HEK293 (cell line): ENCODE data around the gene TARS3.

Source experiments
- CTCF ChIA-PET: fragments of 350-600 bp; formaldehyde crosslinking; extraction: SDS; loops from one replicate; lab custom pipeline; 2021; ENCODE audit warnings: antibody characterized with exemption; lab: Yijun Ruan, JAX
- POLR2A ChIA-PET: fragments of 300-600 bp; formaldehyde crosslinking; extraction: SDS; loops from one replicate; lab custom pipeline; 2020; ENCODE audit warnings: antibody characterized with exemption, inconsistent platforms; lab: Yijun Ruan, JAX
- H3K27ac ChIP-seq: fragments of 200-500 bp; sonication (Bioruptor generic); 2 replicates; pipeline ENCODE4 v1.5.1; 2014; ENCODE audit warnings: low read depth, low read length, control low read depth, inconsistent platforms; ENCODE audit errors: extremely low read depth
- H3K36me3 ChIP-seq, 2 experiments: fragments of 200-500 bp in 1 of 2; sonication (Bioruptor generic) in 1 of 2; 1 replicate in 1 of 2; 2 replicates in 1 of 2; pipeline ENCODE4 v1.5.1; 2014 to 2017; ENCODE audit warnings: inconsistent platforms in 2 of 2, low read length in 2 of 2; ENCODE audit not compliant: control insufficient read depth in 2 of 2, insufficient read depth in 1 of 2
- H3K4me1 ChIP-seq: fragments of 200-500 bp; sonication (Bioruptor generic); 2 replicates; pipeline ENCODE4 v1.5.1; 2014; ENCODE audit warnings: mild to moderate bottlenecking, low read length, inconsistent platforms; ENCODE audit not compliant: control insufficient read depth, insufficient read depth
- H3K4me3 ChIP-seq: 2 replicates; pipeline ENCODE4 v1.5.1; 2011; ENCODE audit warnings: low read depth, mild to moderate bottlenecking, control low read depth, low read length, moderate library complexity
- H3K9me3 ChIP-seq: fragments of 200-500 bp; sonication (Bioruptor generic); 2 replicates; pipeline ENCODE4 v1.5.1; 2014; ENCODE audit warnings: low read depth, low read length, inconsistent platforms; ENCODE audit not compliant: control insufficient read depth, insufficient read depth
- GLIS1 ChIP-seq: fragments of 450-650 bp; formaldehyde crosslinking; IDR thresholded peaks from 2 replicates; pipeline ENCODE4 v1.5.1; 2016; ENCODE audit warnings: missing biosample characterization, missing genetic modification characterization
- KLF10 ChIP-seq: fragments of 450-650 bp; IDR thresholded peaks from 2 replicates; pipeline ENCODE4 v1.5.1; 2018; ENCODE audit warnings: missing biosample characterization, mild to moderate bottlenecking, missing genetic modification characterization
- PRDM1 ChIP-seq: fragments of 450-650 bp; formaldehyde crosslinking; IDR thresholded peaks from 2 replicates; pipeline ENCODE4; 2016; ENCODE audit warnings: missing biosample characterization, missing genetic modification characterization
- SP7 ChIP-seq: fragments of 450-650 bp; formaldehyde crosslinking; IDR thresholded peaks from 2 replicates; pipeline ENCODE4 v1.5.1; 2016; ENCODE audit warnings: missing biosample characterization, missing genetic modification characterization
- ZBTB1 ChIP-seq: fragments of 450-650 bp; formaldehyde crosslinking; IDR thresholded peaks from 2 replicates; pipeline ENCODE4 v1.5.1; 2016; ENCODE audit warnings: missing biosample characterization, missing genetic modification characterization
- ZBTB48 ChIP-seq: fragments of 450-650 bp; formaldehyde crosslinking; IDR thresholded peaks from 2 replicates; pipeline ENCODE4 v1.5.1; 2016; ENCODE audit warnings: missing biosample characterization, missing genetic modification characterization
- ZBTB8A ChIP-seq: fragments of 450-650 bp; formaldehyde crosslinking; IDR thresholded peaks from 2 replicates; pipeline ENCODE4 v1.5.1; 2016; ENCODE audit warnings: missing biosample characterization, missing genetic modification characterization
- ZFHX2 ChIP-seq: fragments of 450-650 bp; formaldehyde crosslinking; conservative IDR thresholded peaks from 2 replicates; pipeline ENCODE4 v1.5.1; 2016; ENCODE audit warnings: missing biosample characterization, missing genetic modification characterization
- ZNF133 ChIP-seq: fragments of 450-650 bp; formaldehyde crosslinking; IDR thresholded peaks from 2 replicates; pipeline ENCODE4 v1.5.1; 2016; ENCODE audit warnings: missing biosample characterization, missing genetic modification characterization
- ZNF155 ChIP-seq: fragments of 450-650 bp; formaldehyde crosslinking; IDR thresholded peaks from 2 replicates; pipeline ENCODE4 v1.5.1; 2016; ENCODE audit warnings: missing biosample characterization, missing genetic modification characterization
- ZNF184 ChIP-seq: fragments of 450-650 bp; IDR thresholded peaks from 2 replicates; pipeline ENCODE4 v1.5.1; 2018; ENCODE audit warnings: missing biosample characterization, mild to moderate bottlenecking, missing genetic modification characterization
- ZNF211 ChIP-seq: fragments of 450-650 bp; formaldehyde crosslinking; IDR thresholded peaks from 2 replicates; pipeline ENCODE4 v1.5.1; 2016; ENCODE audit warnings: low read depth, missing biosample characterization, missing genetic modification characterization
- ZNF274 ChIP-seq, 2 experiments: fragments of 200-500 bp in 1 of 2; fragments of 450-650 bp in 1 of 2; sonication (Bioruptor generic) in 1 of 2; formaldehyde crosslinking in 1 of 2; IDR thresholded peaks; 2 replicates each; pipeline versions ENCODE4 v1.5.1 to v1.6.1; 2014 to 2016; ENCODE audit warnings: borderline replicate concordance in 1 of 2, inconsistent platforms in 1 of 2, low read length in 1 of 2, missing biosample characterization in 1 of 2, missing genetic modification characterization in 1 of 2
- ZNF555 ChIP-seq: fragments of 450-650 bp; formaldehyde crosslinking; conservative IDR thresholded peaks from 2 replicates; pipeline ENCODE4 v1.5.1; 2017; ENCODE audit warnings: missing biosample characterization, mild to moderate bottlenecking, missing genetic modification characterization, inconsistent platforms
- ZNF600 ChIP-seq: fragments of 450-650 bp; formaldehyde crosslinking; IDR thresholded peaks from 2 replicates; pipeline ENCODE4 v1.5.1; 2016; ENCODE audit warnings: missing biosample characterization, missing genetic modification characterization
- ZNF777 ChIP-seq: fragments of 450-650 bp; formaldehyde crosslinking; IDR thresholded peaks from 2 replicates; pipeline ENCODE4 v1.5.1; 2017; ENCODE audit warnings: missing biosample characterization, missing genetic modification characterization, borderline replicate concordance
- ZNF843 ChIP-seq: fragments of 450-650 bp; formaldehyde crosslinking; IDR thresholded peaks from 2 replicates; pipeline ENCODE4 v1.5.1; 2016; ENCODE audit warnings: missing biosample characterization, missing genetic modification characterization
- TF ChIP-seq, protein P1 (sequence below): fragments of 450-650 bp; formaldehyde crosslinking; IDR thresholded peaks from 2 replicates; pipeline ENCODE4 v1.5.0; 2017; ENCODE audit warnings: missing biosample characterization, missing genetic modification characterization, borderline replicate concordance
- TF ChIP-seq, protein P2 (sequence below): fragments of 450-650 bp; formaldehyde crosslinking; IDR thresholded peaks from 2 replicates; pipeline ENCODE4 v1.5.1; 2017; ENCODE audit warnings: missing biosample characterization, missing genetic modification characterization
- TF ChIP-seq, protein P3 (sequence below): fragments of 450-650 bp; formaldehyde crosslinking; IDR thresholded peaks from 2 replicates; pipeline ENCODE4 v1.5.1; 2016; ENCODE audit warnings: missing biosample characterization, missing genetic modification characterization
- TF ChIP-seq, protein P4 (sequence below): fragments of 450-650 bp; formaldehyde crosslinking; IDR thresholded peaks from 2 replicates; pipeline ENCODE4 v1.5.1; 2017; ENCODE audit warnings: missing biosample characterization, missing genetic modification characterization
- TF ChIP-seq, protein P5 (sequence below): fragments of 450-650 bp; formaldehyde crosslinking; conservative IDR thresholded peaks from 2 replicates; pipeline ENCODE4 v1.5.1; 2016; ENCODE audit warnings: low read depth, missing biosample characterization, missing genetic modification characterization

Gene TARS3

DNA sequence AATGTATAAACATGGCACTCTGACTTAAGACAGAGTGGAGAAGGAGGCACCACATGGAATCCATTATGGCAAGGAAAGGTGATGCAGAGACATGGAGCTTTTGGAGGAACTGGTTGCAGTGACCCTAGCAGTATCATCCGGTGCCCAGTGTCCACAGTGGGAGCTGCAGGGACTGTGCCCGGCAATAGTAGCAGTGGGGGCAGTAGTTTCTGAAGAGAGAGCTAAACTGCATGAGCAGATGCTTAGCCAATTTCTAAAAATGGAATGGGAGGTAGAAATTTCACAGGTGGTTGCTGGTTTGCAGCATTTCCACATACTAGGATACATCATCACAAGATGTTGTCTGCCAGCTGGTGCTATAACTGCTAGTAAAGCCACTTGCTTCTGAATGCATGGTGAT is 64.3 kb downstream of the TARS3 start:
- ChIA-PET POLR2A (interaction anchor here (1.1 kb wide), 1 partner anchor 8 kb away, joined by 3 read pairs; no protein-coding TSS in a partner anchor), CTCF (interaction anchor here (0.6 to 0.7 kb wide), 2 partner anchors 11 to 158 kb away, joined by 3 read pairs; no protein-coding TSS in a partner anchor)
- Histone ChIP-seq H3K36me3 (peaks cover 0 to 17% of the 10 kb centered on the region in 2 experiments; a peak in 2 of 3 replicates), H3K4me3 (no peak overlapping the region), H3K4me1 (peaks cover 9% of the 10 kb centered on the region), H3K27ac (no peak overlapping the region), H3K9me3 (no peaks in the 10 kb centered on the region)
- TF ChIP-seq, protein P1, sequence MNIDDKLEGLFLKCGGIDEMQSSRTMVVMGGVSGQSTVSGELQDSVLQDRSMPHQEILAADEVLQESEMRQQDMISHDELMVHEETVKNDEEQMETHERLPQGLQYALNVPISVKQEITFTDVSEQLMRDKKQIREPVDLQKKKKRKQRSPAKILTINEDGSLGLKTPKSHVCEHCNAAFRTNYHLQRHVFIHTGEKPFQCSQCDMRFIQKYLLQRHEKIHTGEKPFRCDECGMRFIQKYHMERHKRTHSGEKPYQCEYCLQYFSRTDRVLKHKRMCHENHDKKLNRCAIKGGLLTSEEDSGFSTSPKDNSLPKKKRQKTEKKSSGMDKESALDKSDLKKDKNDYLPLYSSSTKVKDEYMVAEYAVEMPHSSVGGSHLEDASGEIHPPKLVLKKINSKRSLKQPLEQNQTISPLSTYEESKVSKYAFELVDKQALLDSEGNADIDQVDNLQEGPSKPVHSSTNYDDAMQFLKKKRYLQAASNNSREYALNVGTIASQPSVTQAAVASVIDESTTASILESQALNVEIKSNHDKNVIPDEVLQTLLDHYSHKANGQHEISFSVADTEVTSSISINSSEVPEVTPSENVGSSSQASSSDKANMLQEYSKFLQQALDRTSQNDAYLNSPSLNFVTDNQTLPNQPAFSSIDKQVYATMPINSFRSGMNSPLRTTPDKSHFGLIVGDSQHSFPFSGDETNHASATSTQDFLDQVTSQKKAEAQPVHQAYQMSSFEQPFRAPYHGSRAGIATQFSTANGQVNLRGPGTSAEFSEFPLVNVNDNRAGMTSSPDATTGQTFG (tag by site-specific recombination): no peak
- no peak for TF ChIP-seq ZNF211
- TF ChIP-seq ZNF133 (tag by site-specific recombination): no peak
- TF ChIP-seq SP7 (tag by site-specific recombination): no peak
- TF ChIP-seq ZBTB48 (tag by site-specific recombination): no peak
- no peak for TF ChIP-seq GLIS1 (tag by site-specific recombination)
- TF ChIP-seq ZBTB8A: no peak
- TF ChIP-seq KLF10 (tag by site-specific recombination): no peak
- no peak for TF ChIP-seq ZNF777
- TF ChIP-seq, protein P2, sequence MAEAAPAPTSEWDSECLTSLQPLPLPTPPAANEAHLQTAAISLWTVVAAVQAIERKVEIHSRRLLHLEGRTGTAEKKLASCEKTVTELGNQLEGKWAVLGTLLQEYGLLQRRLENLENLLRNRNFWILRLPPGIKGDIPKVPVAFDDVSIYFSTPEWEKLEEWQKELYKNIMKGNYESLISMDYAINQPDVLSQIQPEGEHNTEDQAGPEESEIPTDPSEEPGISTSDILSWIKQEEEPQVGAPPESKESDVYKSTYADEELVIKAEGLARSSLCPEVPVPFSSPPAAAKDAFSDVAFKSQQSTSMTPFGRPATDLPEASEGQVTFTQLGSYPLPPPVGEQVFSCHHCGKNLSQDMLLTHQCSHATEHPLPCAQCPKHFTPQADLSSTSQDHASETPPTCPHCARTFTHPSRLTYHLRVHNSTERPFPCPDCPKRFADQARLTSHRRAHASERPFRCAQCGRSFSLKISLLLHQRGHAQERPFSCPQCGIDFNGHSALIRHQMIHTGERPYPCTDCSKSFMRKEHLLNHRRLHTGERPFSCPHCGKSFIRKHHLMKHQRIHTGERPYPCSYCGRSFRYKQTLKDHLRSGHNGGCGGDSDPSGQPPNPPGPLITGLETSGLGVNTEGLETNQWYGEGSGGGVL (tag by site-specific recombination): no peak
- no peak for TF ChIP-seq ZBTB1 (tag by site-specific recombination)
- TF ChIP-seq ZNF184: no peak
- TF ChIP-seq ZNF155: no peak
- no peak for TF ChIP-seq ZNF555 (tag by site-specific recombination)
- no peak for TF ChIP-seq ZNF600 (tag by site-specific recombination)
- no peak for TF ChIP-seq ZFHX2

DNA sequence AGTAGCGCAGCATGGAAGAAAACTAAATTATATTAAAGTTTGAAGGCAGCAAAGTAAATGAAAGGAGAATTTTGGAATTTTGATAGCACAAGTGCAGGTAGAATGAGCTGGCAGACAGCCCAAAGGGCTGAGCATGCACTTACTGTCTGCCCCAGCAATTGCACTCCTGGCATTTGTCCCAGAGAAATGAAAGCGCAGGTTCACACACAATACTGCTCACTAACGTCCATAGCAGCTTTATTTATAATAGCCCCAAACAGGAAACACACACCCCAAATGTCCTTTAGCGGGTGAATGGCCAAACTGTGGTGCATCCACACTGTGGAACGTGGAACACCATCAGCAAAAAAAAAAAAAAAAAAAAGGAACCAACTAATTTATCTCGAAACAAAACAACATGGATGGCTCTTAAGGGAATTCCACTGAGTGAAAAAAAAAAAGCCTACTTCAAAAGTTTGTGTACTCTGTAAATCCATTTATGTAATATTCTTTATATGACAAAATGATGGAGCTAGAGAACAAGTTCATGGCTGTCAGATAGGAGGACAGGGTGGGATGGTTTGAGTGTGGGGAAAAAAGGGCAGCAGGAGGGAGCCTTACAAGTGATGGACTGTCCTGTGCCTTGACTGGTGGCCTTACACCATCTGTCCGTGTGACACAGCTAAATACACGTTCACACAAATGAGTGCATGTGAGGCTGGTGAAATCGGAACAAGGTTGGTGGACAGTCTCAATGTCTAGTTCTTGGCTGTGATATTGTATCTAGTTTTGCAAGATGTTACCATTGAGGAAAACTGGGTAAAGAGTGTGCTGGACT is 66.1 kb downstream of the TARS3 start:
- CTCF ChIA-PET: interaction anchor here (0.6 to 2.3 kb wide), 6 partner anchors 10 to 369 kb away, joined by 3 to 20 read pairs (median 4); no protein-coding TSS in a partner anchor
- POLR2A ChIA-PET: interaction anchor here (0.7 to 0.8 kb wide), 3 partner anchors 9 to 234 kb away, joined by 3 to 5 read pairs (median 3); no protein-coding TSS in a partner anchor
- H3K4me3 ChIP-seq: no peak overlapping the region
- TF ChIP-seq, protein P3, sequence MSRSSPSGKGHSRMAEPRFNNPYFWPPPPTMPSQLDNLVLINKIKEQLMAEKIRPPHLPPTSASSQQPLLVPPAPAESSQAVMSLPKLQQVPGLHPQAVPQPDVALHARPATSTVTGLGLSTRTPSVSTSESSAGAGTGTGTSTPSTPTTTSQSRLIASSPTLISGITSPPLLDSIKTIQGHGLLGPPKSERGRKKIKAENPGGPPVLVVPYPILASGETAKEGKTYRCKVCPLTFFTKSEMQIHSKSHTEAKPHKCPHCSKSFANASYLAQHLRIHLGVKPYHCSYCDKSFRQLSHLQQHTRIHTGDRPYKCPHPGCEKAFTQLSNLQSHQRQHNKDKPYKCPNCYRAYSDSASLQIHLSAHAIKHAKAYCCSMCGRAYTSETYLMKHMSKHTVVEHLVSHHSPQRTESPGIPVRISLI: peak; percentile 74; the same call in 1 of the 2 replicates
- TF ChIP-seq, protein P4, sequence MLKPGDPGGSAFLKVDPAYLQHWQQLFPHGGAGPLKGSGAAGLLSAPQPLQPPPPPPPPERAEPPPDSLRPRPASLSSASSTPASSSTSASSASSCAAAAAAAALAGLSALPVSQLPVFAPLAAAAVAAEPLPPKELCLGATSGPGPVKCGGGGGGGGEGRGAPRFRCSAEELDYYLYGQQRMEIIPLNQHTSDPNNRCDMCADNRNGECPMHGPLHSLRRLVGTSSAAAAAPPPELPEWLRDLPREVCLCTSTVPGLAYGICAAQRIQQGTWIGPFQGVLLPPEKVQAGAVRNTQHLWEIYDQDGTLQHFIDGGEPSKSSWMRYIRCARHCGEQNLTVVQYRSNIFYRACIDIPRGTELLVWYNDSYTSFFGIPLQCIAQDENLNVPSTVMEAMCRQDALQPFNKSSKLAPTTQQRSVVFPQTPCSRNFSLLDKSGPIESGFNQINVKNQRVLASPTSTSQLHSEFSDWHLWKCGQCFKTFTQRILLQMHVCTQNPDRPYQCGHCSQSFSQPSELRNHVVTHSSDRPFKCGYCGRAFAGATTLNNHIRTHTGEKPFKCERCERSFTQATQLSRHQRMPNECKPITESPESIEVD (tag by site-specific recombination): peak; percentile 75
- TF ChIP-seq, protein P5, sequence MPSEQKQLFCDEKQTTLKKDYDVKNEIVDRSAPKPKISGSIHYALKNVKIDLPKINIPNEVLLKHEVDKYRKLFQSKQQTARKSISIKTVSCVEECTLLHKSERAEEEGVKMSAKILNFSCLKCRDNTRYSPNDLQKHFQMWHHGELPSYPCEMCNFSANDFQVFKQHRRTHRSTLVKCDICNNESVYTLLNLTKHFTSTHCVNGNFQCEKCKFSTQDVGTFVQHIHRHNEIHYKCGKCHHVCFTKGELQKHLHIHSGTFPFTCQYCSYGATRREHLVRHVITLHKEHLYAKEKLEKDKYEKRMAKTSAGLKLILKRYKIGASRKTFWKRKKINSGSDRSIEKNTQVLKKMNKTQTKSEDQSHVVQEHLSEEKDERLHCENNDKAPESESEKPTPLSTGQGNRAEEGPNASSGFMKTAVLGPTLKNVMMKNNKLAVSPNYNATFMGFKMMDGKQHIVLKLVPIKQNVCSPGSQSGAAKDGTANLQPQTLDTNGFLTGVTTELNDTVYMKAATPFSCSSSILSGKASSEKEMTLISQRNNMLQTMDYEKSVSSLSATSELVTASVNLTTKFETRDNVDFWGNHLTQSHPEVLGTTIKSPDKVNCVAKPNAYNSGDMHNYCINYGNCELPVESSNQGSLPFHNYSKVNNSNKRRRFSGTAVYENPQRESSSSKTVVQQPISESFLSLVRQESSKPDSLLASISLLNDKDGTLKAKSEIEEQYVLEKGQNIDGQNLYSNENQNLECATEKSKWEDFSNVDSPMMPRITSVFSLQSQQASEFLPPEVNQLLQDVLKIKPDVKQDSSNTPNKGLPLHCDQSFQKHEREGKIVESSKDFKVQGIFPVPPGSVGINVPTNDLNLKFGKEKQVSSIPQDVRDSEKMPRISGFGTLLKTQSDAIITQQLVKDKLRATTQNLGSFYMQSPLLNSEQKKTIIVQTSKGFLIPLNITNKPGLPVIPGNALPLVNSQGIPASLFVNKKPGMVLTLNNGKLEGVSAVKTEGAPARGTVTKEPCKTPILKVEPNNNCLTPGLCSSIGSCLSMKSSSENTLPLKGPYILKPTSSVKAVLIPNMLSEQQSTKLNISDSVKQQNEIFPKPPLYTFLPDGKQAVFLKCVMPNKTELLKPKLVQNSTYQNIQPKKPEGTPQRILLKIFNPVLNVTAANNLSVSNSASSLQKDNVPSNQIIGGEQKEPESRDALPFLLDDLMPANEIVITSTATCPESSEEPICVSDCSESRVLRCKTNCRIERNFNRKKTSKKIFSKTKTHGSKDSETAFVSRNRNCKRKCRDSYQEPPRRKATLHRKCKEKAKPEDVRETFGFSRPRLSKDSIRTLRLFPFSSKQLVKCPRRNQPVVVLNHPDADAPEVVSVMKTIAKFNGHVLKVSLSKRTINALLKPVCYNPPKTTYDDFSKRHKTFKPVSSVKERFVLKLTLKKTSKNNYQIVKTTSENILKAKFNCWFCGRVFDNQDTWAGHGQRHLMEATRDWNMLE (tag by site-specific recombination): no peak
- peak; percentile 71 for TF ChIP-seq PRDM1 (tag by site-specific recombination)
- no peak for TF ChIP-seq ZNF843 (tag by site-specific recombination)
- no peak for TF ChIP-seq ZNF274 (IDR thresholded peaks at IDR 0.05; ENCODE audit: low read length)
- TF ChIP-seq ZNF274 (tag by site-specific recombination; IDR thresholded peaks at IDR 0.05; ENCODE audit: borderline replicate concordance): no peak

More for the DNA sequence above, 66.1 kb downstream of the TARS3 start:
- Histone ChIP-seq H3K36me3 (peaks cover 5 to 17% of the 10 kb centered on the region in 2 experiments; a peak in 2 of 3 replicates), H3K4me1 (peaks cover 11% of the 10 kb centered on the region), H3K9me3 (no peaks in the 10 kb centered on the region), H3K27ac (no peak overlapping the region)
